ENCODE data around the gene C20orf204. TPM values are rescaled to one million over a fixed set of nuclear protein-coding genes. Genes with fewer than 3 reads are reported as not detected.

C20orf204 gene
- total and polyA plus RNA-seq, 10 of the 15 experiments (the other 5 are each of a cell fraction or from before 2014, with no cell fraction given): 0.24 to 56.0 (median 12.4) TPM

GRCh38 chr20:64011366-64011779 is 24.6 kb upstream of the C20orf204 start:
- peaks cover 38 to 59% of the 10 kb centered on the region in 2 experiments for H3K36me3 ChIP-seq (ENCODE audit: control insufficient read depth in 2 of 2, insufficient read depth in 2 of 2, low read length in 1 of 2)
- H3K4me1 ChIP-seq (ENCODE audit: control insufficient read depth, insufficient read depth, low read length): peaks cover 27% of the 10 kb centered on the region
- ChIA-PET SMC1A (ENCODE audit: uncharacterized antibody, unreplicated experiment) (interaction anchor here (1.0 to 1.6 kb wide), 3 partner anchors 25 to 46 kb away, joined by 3 to 15 read pairs (median 9); partner anchors contain the start of genes C20orf204, PRPF6 and SAMD10), POLR2A (no interaction called here), RAD21 (ENCODE audit: unreplicated experiment) (no interaction called here), CTCF (no interaction called here)
- intact Hi-C loops (cut with micrococcal nuclease; ENCODE audit: unreplicated experiment) (loop anchor here (1.0 kb wide), 1 partner anchor 30 kb away; the partner anchor contains the start of gene PRPF6), in situ Hi-C loops (cut with MboI) (no loop called here)
- no peak overlapping the region for H2AFZ ChIP-seq (ENCODE audit: control insufficient read depth, low read depth, low read length)
- H3K9ac ChIP-seq (ENCODE audit: control insufficient read depth, insufficient read depth, low read length): peak overlapping the region; percentile 36
- peaks cover 9% of the 10 kb centered on the region for H3K79me2 ChIP-seq (ENCODE audit: control insufficient read depth, insufficient read depth, low read length)
- 85% methylated on average over 16 of the region's 16 CpGs for WGBS (ENCODE audit: insufficient coverage, insufficient replicate concordance, low lambda C conversion rate, missing lambda C conversion rate)
- H3K27ac ChIP-seq (ENCODE audit: control insufficient read depth, insufficient read depth): peak overlapping the region; percentile 94
- DNase-seq (ENCODE audit: low read depth, low spot score) (no peak), ATAC-seq (peak; percentile 25), FAIRE-seq (no peak)
- no peak overlapping the region for H3K4me3 ChIP-seq
- no peaks in the 10 kb centered on the region for H3K27me3 ChIP-seq (replicated peaks in 1 of 2; ENCODE audit: control insufficient read depth in 2 of 2, insufficient read depth in 2 of 2, low read length in 1 of 2)
- peaks cover 53% of the 10 kb centered on the region for H3K9me3 ChIP-seq (replicated peaks; ENCODE audit: control insufficient read depth, insufficient read depth, low read length)
- TSS peak; percentile 90 for BruUV-seq (replicated peaks)
- no peaks in the 10 kb centered on the region for H4K20me1 ChIP-seq (ENCODE audit: control insufficient read depth, insufficient read depth)
- no peak overlapping the region for H3K4me2 ChIP-seq (ENCODE audit: control insufficient read depth, insufficient read depth)
- TF ChIP-seq DPF2 (IDR thresholded peaks at IDR 0.05) (peak; percentile 56; the same call in 1 of the 2 replicates), ZNF24 (IDR thresholded peaks at IDR 0.05) (0 out of 2 replicates have a peak, but pooled peaks have one; percentile 11), TCF3 (IDR thresholded peaks at IDR 0.05; ENCODE audit: borderline replicate concordance, insufficient read depth, low read depth, low read length) (no peak), IRF3 (IDR thresholded peaks at IDR 0.05) (no peak), SIN3A (IDR thresholded peaks at IDR 0.05; ENCODE audit: low read depth, low read length) (no peak), HDGF (IDR thresholded peaks at IDR 0.05) (0 out of 2 replicates have a peak, but pooled peaks have one; percentile 10), ZBTB40 (IDR thresholded peaks at IDR 0.05; ENCODE audit: borderline replicate concordance) (0 out of 2 replicates have a peak, but pooled peaks have one; percentile 45), MLLT1 (IDR thresholded peaks at IDR 0.05) (peak; percentile 94), POU2F2 (IDR thresholded peaks at IDR 0.05; ENCODE audit: borderline replicate concordance, low read depth, low read length) (no peak), WRNIP1 (IDR thresholded peaks at IDR 0.05; ENCODE audit: borderline replicate concordance, low read depth, low read length) (no peak), TAF1 (IDR thresholded peaks at IDR 0.05; ENCODE audit: borderline replicate concordance, low read depth, low read length) (no peak), POLR2A (IDR thresholded peaks at IDR 0.05; ENCODE audit: low read depth, low read length) (0 out of 2 replicates have a peak, but pooled peaks have one; percentile 25), ZBTB33 (IDR thresholded peaks at IDR 0.05) (peak; percentile 47; the same call in 1 of the 2 replicates), ATF2 (IDR thresholded peaks at IDR 0.05; ENCODE audit: low read length) (peak; percentile 10; the same call in 1 of the 2 replicates), SMARCA5 (IDR thresholded peaks at IDR 0.05) (0 out of 2 replicates have a peak, but pooled peaks have one; percentile 57)

Measured in GM12878 (cell line).